ENCODE results near the gene OR5B2. TPM values are rescaled to one million over a fixed set of nuclear protein-coding genes. Genes with fewer than 3 reads are reported as not detected.
"Not testable (repeated sequence)": the region's sequence is repeated elsewhere in the genome, so short reads cannot be mapped to it uniquely, and the experiment has no call there.

Gene OR5B2
- total RNA-seq, 4 donors from 2014 or later = not detected

- in situ Hi-C loops (cut with MboI; ENCODE audit: low sequenced_read_pairs in 4 of 4) (no loop called here), intact Hi-C loops (cut with DNase I; ENCODE audit: low total_unique reads) (no loop called here)
- no peaks in the 10 kb centered on the region for H3K4me1 ChIP-seq
- TF ChIP-seq CTCF (IDR thresholded peaks at IDR 0.05 in 4 of 5, conservative IDR thresholded peaks at IDR 0.05 in 1 of 5) (no peak), POLR2A (IDR thresholded peaks at IDR 0.05) (no peak)
- H3K9me3 ChIP-seq = peaks cover 0 to 8% (median 0%) of the 10 kb centered on the region in 3 donors
- no peak overlapping the region for H3K4me3 ChIP-seq
- H3K27ac ChIP-seq = no peak overlapping the region
- no peaks in the 10 kb centered on the region for H3K27me3 ChIP-seq
- DNase-seq (no peak), ATAC-seq (no peak)
- H3K36me3 ChIP-seq = no peaks in the 10 kb centered on the region
These were observed 6.3 kb upstream of the OR5B2 start for GRCh38 chr11:58434217-58434616.

- TF ChIP-seq POLR2A (IDR thresholded peaks at IDR 0.05) (no peak), CTCF (IDR thresholded peaks at IDR 0.05 in 4 of 5, conservative IDR thresholded peaks at IDR 0.05 in 1 of 5) (no peak)
- no peak overlapping the region for H3K27ac ChIP-seq
- intact Hi-C loops (cut with DNase I; ENCODE audit: low total_unique reads) = no loop called here
- H3K36me3 ChIP-seq = no peaks in the 10 kb centered on the region
- H3K27me3 ChIP-seq = no peaks in the 10 kb centered on the region
- no peak for ATAC-seq
- no peaks in the 10 kb centered on the region for H3K4me1 ChIP-seq
- H3K4me3 ChIP-seq = no peak overlapping the region
- H3K9me3 ChIP-seq = peaks cover 0 to 8% (median 0%) of the 10 kb centered on the region in 3 donors
- DNase-seq = no peak
- in situ Hi-C loops (cut with MboI; ENCODE audit: low sequenced_read_pairs in 4 of 4) = no loop called here
These were observed 5.8 kb upstream of the OR5B2 start for GRCh38 chr11:58433638-58434203.

- no peaks in the 10 kb centered on the region for H3K36me3 ChIP-seq
- intact Hi-C loops (cut with DNase I; ENCODE audit: low total_unique reads) = no loop called here
- H3K4me1 ChIP-seq = no peaks in the 10 kb centered on the region
- H3K4me3 ChIP-seq = no peak overlapping the region
- H3K27me3 ChIP-seq = no peaks in the 10 kb centered on the region
- ATAC-seq = no peak
- no peak for TF ChIP-seq POLR2A (IDR thresholded peaks at IDR 0.05)
- no peak for TF ChIP-seq CTCF (IDR thresholded peaks at IDR 0.05 in 4 of 5, conservative IDR thresholded peaks at IDR 0.05 in 1 of 5)
- H3K9me3 ChIP-seq = no peaks in the 10 kb centered on the region
- DNase-seq = no peak
- in situ Hi-C loops (cut with MboI; ENCODE audit: low sequenced_read_pairs in 4 of 4) = no loop called here
- H3K27ac ChIP-seq = no peak overlapping the region
These were observed 1.4 kb upstream of the OR5B2 start for GRCh38 chr11:58429273-58429672.

GRCh38 chr11:58406774-58407173, 21.1 kb downstream of the OR5B2 start, which contains the start of gene OR5B3:
TSS of gene OR5B3 (minus strand) at chr11:58406874. CDS start at chr11:58403409, 3,465 bp downstream.
- in situ Hi-C loops (cut with MboI; ENCODE audit: low sequenced_read_pairs in 4 of 4) (no loop called here), intact Hi-C loops (cut with DNase I; ENCODE audit: low total_unique reads) (no loop called here)
- no peaks in the 10 kb centered on the region for H3K4me1 ChIP-seq
- H3K9me3 ChIP-seq = peaks cover 0 to 7% (median 3%) of the 10 kb centered on the region in 3 donors
- ATAC-seq (no peak), DNase-seq (no peak)
- H3K36me3 ChIP-seq = no peaks in the 10 kb centered on the region
- TF ChIP-seq POLR2A (IDR thresholded peaks at IDR 0.05) (no peak), CTCF (IDR thresholded peaks at IDR 0.05 in 4 of 5, conservative IDR thresholded peaks at IDR 0.05 in 1 of 5) (no peak)
- no peak within 1 kb of the TSS for H3K4me3 ChIP-seq
- H3K27ac ChIP-seq = no peak within 1 kb of the TSS
- no peaks in the 10 kb centered on the region for H3K27me3 ChIP-seq

GRCh38 chr11:58399622-58400021, 28.3 kb downstream of the OR5B2 start:
- DNase-seq; in situ Hi-C loops (cut with MboI; ENCODE audit: low sequenced_read_pairs in 4 of 4); H3K36me3 ChIP-seq; H3K27ac ChIP-seq; intact Hi-C loops (cut with DNase I; ENCODE audit: low total_unique reads); H3K27me3 ChIP-seq; H3K9me3 ChIP-seq; ATAC-seq; H3K4me3 ChIP-seq; H3K4me1 ChIP-seq: not testable (repeated sequence)

All from gastrocnemius medialis (tissue), 4 donors.